GM18858 (cell line): Measurements from ENCODE around the gene NAPSA.
"Not testable (repeated sequence)": the region's sequence is repeated elsewhere in the genome, so short reads cannot be mapped to it uniquely, and the experiment has no call there.

Experiments
- ATAC-seq: cut with Tn5 transposase; IDR thresholded peaks from one replicate; pipeline ENCODE4 v1.9.1; 2021; ENCODE audit not compliant: unreplicated experiment

NAPSA gene

GRCh38 chr19:50365434-50366306 lies at the start of gene NAPSA:
Gene NAPSA (minus strand): TSS chr19:50365639. CDS start chr19:50365621, 18 bp downstream.
- no peak for ATAC-seq

DNA sequence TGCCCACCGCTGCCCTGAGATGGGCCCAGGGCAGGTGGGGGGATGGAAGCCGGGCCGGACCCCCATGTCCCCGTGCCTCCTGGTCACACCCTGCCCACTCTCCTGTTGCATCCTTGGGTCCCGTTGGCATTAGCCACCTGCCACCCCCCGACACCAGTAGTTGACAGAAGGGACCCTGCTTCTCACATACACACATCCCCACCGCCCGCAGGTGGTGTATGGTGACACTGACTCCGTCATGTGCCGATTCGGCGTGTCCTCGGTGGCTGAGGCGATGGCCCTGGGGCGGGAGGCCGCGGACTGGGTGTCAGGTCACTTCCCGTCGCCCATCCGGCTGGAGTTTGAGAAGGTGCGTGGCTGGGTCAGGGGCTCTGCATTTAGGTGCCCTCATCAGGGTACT lies 48.1 kb upstream of the NAPSA start:
- ATAC-seq = no peak

- ATAC-seq = no peak
These were observed 47.7 kb upstream of the NAPSA start for GRCh38 chr19:50413096-50413495.

GRCh38 chr19:50412419-50412818 lies 47.0 kb upstream of the NAPSA start:
- ATAC-seq = no peak

- no peak for ATAC-seq
These were observed 44.7 kb upstream of the NAPSA start for GRCh38 chr19:50410109-50410508.

DNA sequence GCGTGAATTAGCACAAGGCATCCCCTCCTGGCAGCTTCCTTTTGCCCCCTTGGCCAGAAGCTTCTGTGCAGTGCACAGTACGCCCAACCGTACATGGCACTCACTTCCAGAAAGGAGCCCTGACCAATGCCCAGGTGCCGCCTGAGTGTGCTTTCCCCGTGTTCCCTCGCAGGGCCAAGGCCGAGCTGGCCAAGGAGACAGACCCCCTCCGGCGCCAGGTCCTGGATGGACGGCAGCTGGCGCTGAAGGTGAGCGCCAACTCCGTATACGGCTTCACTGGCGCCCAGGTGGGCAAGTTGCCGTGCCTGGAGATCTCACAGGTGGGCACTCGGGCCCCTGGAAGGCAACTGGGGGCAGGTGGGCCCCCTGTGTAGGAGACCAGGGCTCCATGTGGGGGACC lies 43.9 kb upstream of the NAPSA start:
- no peak for ATAC-seq

DNA sequence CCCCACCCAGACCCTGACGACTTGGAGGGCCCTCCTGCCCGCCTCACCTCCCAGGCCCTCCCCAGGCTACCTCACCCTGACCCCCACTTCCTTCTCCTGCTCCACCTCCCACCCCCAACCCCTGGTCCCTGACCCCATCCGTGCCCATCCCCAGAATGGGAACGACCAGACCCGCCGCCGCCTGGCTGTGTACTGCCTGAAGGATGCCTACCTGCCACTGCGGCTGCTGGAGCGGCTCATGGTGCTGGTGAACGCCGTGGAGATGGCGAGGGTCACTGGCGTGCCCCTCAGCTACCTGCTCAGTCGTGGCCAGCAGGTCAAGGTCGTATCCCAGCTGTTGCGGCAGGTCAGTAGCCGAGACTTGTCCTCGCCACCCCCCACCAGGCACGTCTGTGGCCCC lies 41.4 kb upstream of the NAPSA start:
- no peak for ATAC-seq

GRCh38 chr19:50406156-50406820 lies 40.8 kb upstream of the NAPSA start:
- ATAC-seq = no peak

DNA sequence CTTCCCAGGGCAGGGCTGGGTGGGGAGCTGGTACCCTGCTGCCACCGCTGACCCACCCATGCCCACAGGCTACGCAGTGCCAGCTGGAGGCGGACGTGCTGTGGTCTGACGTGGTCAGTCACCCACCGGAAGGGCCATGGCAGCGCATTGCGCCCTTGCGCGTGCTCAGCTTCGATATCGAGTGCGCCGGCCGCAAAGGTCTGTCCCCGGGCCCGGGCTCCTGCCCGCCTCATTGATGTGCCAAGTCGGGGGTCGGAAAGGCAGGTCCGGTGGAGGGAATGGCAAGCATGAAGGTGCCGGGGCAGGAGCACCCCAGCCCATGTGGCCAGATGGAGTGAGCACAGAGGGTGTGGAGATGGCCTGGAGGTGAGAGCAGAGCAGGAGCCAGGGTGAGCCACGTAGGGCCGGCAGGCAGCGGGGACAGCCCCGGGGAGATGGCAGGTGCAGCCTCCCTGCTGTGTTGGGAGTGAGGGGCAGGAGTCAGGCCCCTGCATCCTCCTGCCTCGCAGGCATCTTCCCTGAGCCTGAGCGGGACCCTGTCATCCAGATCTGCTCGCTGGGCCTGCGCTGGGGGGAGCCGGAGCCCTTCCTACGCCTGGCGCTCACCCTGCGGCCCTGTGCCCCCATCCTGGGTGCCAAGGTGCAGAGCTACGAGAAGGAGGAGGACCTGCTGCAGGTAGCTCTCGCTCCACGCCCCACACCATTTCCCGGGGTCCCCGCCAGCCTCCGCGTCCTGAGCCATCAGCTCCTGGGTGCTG lies 37.3 kb upstream of the NAPSA start:
- ATAC-seq = no peak

DNA sequence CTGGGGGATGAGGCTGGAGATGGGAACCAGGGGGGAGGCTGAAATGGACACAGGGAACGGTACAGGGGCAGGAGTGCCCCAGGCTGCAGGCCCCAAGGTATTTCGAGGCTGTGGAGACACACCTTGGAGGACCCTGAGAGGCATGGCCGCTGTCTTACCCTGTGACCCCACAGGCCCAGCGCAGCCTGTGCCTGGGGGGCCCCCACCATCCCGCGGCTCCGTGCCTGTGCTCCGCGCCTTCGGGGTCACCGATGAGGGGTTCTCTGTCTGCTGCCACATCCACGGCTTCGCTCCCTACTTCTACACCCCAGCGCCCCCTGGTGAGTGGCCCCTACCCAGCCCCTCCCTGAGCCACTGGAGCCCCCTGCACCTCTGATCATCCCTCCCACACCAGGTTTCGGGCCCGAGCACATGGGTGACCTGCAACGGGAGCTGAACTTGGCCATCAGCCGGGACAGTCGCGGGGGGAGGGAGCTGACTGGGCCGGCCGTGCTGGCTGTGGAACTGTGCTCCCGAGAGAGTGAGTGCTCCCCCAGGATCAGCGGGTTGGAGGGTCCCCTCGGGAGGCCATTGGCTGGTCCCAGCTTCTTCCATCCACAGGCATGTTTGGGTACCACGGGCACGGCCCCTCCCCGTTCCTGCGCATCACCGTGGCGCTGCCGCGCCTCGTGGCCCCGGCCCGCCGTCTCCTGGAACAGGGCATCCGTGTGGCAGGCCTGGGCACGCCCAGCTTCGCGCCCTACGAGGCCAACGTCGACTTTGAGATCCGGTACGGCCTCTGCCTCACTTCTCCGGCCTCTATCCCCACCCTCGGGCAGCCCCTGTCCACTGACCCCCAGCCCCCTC lies 36.4 kb upstream of the NAPSA start:
- ATAC-seq = no peak

- no peak for ATAC-seq
These were observed 33.9 kb upstream of the NAPSA start for GRCh38 chr19:50399368-50399745.

GRCh38 chr19:50398675-50399367 lies 33.4 kb upstream of the NAPSA start:
- ATAC-seq = no peak

DNA sequence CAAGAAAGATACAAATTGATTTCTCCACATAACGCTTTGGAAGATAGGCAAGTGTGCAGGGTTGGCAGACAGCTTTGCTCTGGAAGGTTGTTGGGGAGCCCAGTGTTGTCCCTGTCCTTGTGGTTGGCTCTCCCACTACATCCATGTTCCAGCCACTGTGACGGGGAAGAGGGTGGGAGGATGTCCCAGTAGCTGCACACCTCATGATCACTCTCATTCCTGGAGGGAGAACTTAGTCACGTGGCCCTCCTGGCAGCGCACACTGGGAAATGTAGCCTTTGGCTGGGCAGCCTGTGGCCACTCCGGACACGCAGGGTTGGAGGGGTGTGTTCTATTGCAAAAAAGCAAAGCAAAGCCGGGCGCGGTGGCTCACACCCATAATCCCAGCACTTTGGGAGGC lies 28.6 kb upstream of the NAPSA start:
- ATAC-seq = no peak

DNA sequence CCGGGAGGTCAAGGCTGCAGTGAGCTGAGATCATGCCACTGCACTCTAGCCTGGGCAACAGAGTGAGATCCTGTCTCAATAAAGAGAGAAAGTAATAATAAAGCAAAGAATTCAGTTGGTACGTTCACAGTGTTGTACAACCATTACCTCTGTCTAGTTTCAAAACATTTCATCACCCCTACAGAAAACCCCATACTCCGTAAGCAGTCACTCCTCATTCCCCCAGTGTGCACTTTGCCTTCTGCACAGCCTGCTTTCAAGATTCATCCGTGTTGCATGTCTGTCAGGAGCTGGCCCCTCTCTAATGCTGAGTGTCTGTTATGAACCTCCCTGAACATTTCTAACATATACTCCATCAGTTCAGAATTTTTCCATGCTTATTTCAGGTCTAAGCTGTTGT lies 28.1 kb upstream of the NAPSA start:
- ATAC-seq = no peak

DNA sequence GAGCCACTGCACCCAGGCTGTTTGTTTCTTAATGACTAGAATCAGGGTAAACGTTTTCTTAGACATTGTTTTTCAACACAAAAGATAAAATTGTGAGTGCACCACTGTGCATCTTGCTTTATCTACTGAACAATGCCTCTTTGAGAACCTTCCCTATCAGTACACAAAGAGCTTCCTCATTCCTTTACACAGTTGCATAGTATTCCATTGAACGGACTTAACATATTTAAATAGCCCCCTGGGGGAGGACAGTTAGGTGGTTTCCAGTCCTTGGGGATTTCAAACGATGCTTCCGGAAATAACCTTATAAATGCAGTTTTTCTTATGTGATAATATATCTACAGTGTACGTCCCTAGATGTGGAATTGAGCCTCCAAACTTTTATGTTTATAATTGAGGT lies 27.3 kb upstream of the NAPSA start:
- no peak for ATAC-seq

- not testable (repeated sequence) for ATAC-seq
These were observed 25.5 kb upstream of the NAPSA start for GRCh38 chr19:50390952-50391351.

- ATAC-seq = not testable (repeated sequence)
These were observed 24.9 kb upstream of the NAPSA start for GRCh38 chr19:50390295-50390694.

GRCh38 chr19:50387868-50388245 lies 22.4 kb upstream of the NAPSA start:
- no peak for ATAC-seq

DNA sequence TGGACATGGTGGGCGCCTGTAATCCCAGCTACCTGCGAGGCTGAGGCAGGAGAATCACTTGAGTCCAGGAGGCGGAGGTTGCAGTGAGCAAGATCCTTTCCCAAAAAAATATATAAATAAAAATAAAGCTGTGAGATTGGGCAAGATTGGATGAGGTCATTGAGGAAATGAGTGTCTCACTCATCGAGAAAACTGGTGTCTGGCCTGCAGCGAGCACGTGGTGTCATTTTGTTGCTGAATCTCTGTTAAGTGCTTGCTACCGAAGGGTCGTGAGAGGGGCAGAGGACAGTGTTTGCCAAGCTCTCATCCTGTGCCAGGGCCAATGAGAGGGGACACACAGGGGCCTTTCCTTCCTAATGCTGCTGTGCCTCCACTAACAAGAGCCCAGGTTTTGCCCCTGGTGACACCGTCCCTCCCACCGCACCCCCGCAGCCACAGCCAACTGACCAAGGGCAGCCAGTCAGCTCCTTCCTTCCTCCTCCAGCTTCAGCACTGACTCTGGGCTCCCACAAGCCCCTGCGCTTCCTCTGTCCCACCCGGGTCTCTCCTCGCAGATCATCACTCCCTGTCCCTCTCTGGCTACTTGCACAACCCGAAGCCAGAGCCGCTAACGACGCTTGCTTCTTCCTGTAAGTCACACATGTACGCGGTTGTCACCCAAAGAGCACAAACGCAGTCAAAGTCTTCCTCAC lies 21.9 kb upstream of the NAPSA start:
- no peak for ATAC-seq
